Measurements from ENCODE around the gene TMEM250.

DNA sequence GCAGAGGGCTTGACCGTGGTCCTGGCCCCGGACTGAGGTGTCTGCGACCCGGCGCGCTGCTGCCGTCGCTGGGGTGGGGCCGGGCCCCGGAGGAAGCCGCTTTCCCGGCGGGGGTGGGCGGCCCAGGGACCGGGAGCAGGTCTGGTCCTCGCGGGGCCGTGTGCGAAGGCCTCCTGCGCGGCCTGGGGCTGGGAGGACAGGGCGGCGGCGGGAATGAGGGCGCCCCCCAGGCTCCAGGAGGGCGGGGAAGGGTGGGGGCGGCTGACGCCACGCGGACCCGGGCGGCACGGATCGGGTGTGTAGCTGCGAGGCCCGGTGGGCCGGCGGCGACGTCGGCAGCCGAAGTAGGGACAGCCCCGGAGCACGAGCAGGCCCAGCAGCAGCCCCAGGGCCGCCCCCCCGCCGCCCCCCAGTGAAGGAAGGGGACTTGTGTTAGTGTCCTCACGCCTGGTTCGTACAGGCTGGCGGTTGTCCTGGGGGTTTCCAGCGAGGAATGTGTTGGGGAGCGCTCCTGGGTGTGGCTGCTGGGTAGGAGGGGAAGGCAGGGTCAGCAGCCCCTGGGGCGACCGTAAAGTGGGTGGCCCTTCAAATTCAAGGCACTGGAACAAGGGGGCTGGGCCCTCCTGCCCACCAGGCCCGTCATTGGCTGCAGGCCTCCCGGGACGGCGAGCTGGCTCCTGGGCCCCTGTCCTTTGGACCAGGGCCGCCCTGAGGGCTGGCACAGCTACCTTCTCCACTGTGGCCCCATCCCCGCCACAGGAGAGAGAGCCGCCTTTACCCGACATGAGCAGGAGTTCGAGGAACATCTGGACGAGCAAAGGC lies 597 bp upstream of the TMEM250 start:
- TF ChIP-seq, protein P1, sequence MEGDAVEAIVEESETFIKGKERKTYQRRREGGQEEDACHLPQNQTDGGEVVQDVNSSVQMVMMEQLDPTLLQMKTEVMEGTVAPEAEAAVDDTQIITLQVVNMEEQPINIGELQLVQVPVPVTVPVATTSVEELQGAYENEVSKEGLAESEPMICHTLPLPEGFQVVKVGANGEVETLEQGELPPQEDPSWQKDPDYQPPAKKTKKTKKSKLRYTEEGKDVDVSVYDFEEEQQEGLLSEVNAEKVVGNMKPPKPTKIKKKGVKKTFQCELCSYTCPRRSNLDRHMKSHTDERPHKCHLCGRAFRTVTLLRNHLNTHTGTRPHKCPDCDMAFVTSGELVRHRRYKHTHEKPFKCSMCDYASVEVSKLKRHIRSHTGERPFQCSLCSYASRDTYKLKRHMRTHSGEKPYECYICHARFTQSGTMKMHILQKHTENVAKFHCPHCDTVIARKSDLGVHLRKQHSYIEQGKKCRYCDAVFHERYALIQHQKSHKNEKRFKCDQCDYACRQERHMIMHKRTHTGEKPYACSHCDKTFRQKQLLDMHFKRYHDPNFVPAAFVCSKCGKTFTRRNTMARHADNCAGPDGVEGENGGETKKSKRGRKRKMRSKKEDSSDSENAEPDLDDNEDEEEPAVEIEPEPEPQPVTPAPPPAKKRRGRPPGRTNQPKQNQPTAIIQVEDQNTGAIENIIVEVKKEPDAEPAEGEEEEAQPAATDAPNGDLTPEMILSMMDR (IDR thresholded peaks at IDR 0.05), result no peak
- peak; percentile 65 to 93 for TF ChIP-seq POLR2A (IDR thresholded peaks at IDR 0.05)
- TF ChIP-seq EP300 (IDR thresholded peaks at IDR 0.05), result no peak

Measured in sigmoid colon (tissue), 4 donors.